ENCODE measurements around the gene FRAT1. TPM values are rescaled to one million over a fixed set of nuclear protein-coding genes. Genes with fewer than 3 reads are reported as not detected.

The FRAT1 gene
- total and polyA plus RNA-seq, 2 of the 13 experiments (the other 11 are each of a cell fraction or from before 2014, with no cell fraction given): 1.7 to 2.3 TPM

DNA sequence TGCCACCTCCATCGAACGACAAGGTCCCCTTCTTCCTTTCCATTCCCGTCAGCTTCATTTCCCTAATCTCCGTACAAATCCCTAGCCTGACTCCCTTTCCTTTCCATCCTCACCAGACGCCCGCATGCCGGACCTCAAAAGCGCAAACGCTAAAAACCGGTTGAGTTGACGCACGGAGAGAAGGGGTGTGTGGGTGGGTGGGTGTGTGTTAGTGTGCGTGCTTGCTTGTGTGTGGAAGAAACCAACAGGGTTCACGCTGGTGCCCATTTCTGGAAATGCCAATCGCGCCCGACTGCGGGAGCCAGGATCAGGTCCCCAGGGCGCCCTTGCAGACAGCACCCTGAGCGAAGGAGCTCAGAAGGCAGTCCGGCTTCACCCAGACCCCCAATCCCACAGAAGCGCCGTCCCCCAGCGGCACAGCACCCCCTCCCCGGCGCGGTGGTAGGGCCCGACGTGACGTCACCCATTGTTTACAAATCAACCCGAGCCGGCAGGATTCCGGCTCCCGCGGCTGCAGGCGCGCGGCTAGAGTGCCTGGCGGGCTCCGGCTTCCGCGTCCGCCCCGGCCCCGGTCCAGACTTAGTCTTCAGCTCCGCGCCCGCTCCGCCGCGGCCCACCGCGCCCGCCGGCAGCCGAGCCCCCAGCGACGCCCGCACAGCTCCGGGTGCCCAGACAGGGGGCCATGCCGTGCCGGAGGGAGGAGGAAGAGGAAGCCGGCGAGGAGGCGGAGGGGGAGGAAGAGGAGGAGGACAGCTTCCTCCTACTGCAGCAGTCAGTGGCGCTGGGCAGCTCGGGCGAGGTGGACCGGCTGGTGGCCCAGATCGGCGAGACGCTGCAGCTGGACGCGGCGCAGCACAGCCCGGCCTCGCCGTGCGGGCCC, at the start of gene FRAT1 (continued):
- TF ChIP-seq SNAI1 (CRISPR knock-in tag; IDR thresholded peaks at IDR 0.05; ENCODE audit: borderline replicate concordance): peak; percentile 62; the same call in 1 of the 2 replicates
- TF ChIP-seq, protein P1, sequence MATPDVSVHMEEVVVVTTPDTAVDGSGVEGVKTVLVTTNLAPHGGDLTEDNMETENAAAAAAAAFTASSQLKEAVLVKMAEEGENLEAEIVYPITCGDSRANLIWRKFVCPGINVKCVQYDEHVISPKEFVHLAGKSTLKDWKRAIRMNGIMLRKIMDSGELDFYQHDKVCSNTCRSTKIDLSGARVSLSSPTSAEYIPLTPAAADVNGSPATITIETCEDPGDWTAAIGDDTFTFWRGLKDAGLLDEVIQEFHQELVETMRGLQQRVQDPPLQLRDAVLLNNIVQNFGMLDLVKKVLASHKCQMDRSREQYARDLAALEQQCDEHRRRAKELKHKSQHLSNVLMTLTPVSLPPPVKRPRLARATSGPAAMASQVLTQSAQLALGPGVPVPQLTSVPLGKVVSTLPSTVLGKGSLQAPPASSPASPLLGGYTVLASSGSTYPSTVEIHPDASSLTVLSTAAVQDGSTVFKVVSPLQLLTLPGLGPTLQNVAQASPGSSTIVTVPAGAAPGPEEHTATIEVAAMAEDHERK (CRISPR knock-in tag; IDR thresholded peaks at IDR 0.05; ENCODE audit: low read depth): no peak
- TF ChIP-seq, protein P2, sequence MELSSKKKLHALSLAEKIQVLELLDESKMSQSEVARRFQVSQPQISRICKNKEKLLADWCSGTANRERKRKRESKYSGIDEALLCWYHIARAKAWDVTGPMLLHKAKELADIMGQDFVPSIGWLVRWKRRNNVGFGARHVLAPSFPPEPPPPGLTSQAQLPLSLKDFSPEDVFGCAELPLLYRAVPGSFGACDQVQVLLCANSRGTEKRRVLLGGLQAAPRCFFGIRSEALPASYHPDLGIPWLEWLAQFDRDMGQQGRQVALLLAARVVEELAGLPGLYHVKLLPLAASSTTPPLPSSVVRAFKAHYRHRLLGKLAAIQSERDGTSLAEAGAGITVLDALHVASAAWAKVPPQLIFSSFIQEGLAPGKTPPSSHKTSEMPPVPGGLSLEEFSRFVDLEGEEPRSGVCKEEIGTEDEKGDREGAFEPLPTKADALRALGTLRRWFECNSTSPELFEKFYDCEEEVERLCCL (CRISPR knock-in tag; IDR thresholded peaks at IDR 0.05; ENCODE audit: borderline replicate concordance): no peak
- no peak for TF ChIP-seq GATAD2A (CRISPR knock-in tag; IDR thresholded peaks at IDR 0.05)
- TF ChIP-seq, protein P3, sequence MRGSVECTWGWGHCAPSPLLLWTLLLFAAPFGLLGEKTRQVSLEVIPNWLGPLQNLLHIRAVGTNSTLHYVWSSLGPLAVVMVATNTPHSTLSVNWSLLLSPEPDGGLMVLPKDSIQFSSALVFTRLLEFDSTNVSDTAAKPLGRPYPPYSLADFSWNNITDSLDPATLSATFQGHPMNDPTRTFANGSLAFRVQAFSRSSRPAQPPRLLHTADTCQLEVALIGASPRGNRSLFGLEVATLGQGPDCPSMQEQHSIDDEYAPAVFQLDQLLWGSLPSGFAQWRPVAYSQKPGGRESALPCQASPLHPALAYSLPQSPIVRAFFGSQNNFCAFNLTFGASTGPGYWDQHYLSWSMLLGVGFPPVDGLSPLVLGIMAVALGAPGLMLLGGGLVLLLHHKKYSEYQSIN (CRISPR knock-in tag; IDR thresholded peaks at IDR 0.05; ENCODE audit: borderline replicate concordance): no peak
- peak; percentile 47; the same call in 1 of the 2 replicates for TF ChIP-seq TMF1 (CRISPR knock-in tag; IDR thresholded peaks at IDR 0.05; ENCODE audit: low read depth)
- 0 out of 2 replicates have a peak, but pooled peaks have one; percentile 57 for TF ChIP-seq POGZ (CRISPR knock-in tag; IDR thresholded peaks at IDR 0.05)
- TF ChIP-seq ZNF7 (CRISPR knock-in tag; IDR thresholded peaks at IDR 0.05): no peak
- no peak for TF ChIP-seq ZFYVE20 (CRISPR knock-in tag; IDR thresholded peaks at IDR 0.05; ENCODE audit: borderline replicate concordance, low read depth)
- peak; percentile 70; the same call in 1 of the 2 replicates for TF ChIP-seq ZSCAN21 (CRISPR knock-in tag; IDR thresholded peaks at IDR 0.05; ENCODE audit: borderline replicate concordance)
- TF ChIP-seq, protein P4, sequence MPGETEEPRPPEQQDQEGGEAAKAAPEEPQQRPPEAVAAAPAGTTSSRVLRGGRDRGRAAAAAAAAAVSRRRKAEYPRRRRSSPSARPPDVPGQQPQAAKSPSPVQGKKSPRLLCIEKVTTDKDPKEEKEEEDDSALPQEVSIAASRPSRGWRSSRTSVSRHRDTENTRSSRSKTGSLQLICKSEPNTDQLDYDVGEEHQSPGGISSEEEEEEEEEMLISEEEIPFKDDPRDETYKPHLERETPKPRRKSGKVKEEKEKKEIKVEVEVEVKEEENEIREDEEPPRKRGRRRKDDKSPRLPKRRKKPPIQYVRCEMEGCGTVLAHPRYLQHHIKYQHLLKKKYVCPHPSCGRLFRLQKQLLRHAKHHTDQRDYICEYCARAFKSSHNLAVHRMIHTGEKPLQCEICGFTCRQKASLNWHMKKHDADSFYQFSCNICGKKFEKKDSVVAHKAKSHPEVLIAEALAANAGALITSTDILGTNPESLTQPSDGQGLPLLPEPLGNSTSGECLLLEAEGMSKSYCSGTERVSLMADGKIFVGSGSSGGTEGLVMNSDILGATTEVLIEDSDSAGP (CRISPR knock-in tag; IDR thresholded peaks at IDR 0.05; ENCODE audit: borderline replicate concordance): no peak
- TF ChIP-seq RBAK (CRISPR knock-in tag; IDR thresholded peaks at IDR 0.05): no peak
- TF ChIP-seq, protein P5, sequence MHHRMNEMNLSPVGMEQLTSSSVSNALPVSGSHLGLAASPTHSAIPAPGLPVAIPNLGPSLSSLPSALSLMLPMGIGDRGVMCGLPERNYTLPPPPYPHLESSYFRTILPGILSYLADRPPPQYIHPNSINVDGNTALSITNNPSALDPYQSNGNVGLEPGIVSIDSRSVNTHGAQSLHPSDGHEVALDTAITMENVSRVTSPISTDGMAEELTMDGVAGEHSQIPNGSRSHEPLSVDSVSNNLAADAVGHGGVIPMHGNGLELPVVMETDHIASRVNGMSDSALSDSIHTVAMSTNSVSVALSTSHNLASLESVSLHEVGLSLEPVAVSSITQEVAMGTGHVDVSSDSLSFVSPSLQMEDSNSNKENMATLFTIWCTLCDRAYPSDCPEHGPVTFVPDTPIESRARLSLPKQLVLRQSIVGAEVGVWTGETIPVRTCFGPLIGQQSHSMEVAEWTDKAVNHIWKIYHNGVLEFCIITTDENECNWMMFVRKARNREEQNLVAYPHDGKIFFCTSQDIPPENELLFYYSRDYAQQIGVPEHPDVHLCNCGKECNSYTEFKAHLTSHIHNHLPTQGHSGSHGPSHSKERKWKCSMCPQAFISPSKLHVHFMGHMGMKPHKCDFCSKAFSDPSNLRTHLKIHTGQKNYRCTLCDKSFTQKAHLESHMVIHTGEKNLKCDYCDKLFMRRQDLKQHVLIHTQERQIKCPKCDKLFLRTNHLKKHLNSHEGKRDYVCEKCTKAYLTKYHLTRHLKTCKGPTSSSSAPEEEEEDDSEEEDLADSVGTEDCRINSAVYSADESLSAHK (CRISPR knock-in tag; IDR thresholded peaks at IDR 0.05; ENCODE audit: borderline replicate concordance): no peak
- TF ChIP-seq EHMT2 (IDR thresholded peaks at IDR 0.05; ENCODE audit: borderline replicate concordance, low read depth, low read length): no peak
- TF ChIP-seq ZSCAN12 (CRISPR knock-in tag; IDR thresholded peaks at IDR 0.05): no peak
- no peak for TF ChIP-seq ZNF383 (CRISPR knock-in tag; IDR thresholded peaks at IDR 0.05; ENCODE audit: borderline replicate concordance)
- TF ChIP-seq MZF1 (CRISPR knock-in tag; IDR thresholded peaks at IDR 0.05; ENCODE audit: borderline replicate concordance): no peak
- no peak for TF ChIP-seq ZBTB7A (CRISPR knock-in tag; IDR thresholded peaks at IDR 0.05)
- TF ChIP-seq ZNF225 (CRISPR knock-in tag; IDR thresholded peaks at IDR 0.05): peak; percentile 63; the same call in 1 of the 2 replicates
- TF ChIP-seq FLYWCH1 (CRISPR knock-in tag; IDR thresholded peaks at IDR 0.05): peak; percentile 19; the same call in 1 of the 2 replicates

Data from HepG2 (cell line).